Activated naive CD4-positive, alpha-beta T cell treated with anti-CD3 and anti-CD28 coated beads, Interleukin-2, amount 50 U/mL, for 24 hours (primary cell): ENCODE results near the gene CCR8.
A peak's percentile ranks its signal among the peaks of the same experiment; 100 is the strongest.

Experiments used
- H3K27ac Mint-ChIP-seq: one replicate; pipeline ENCODE4 v1.8.0; 2021; ENCODE audit warnings: mild to moderate bottlenecking, mixed read lengths
- H3K27me3 Mint-ChIP-seq: one replicate; pipeline ENCODE4 v1.8.0; 2021; ENCODE audit warnings: mixed read lengths
- H3K36me3 Mint-ChIP-seq: one replicate; pipeline ENCODE4 v1.8.0; 2021; ENCODE audit warnings: mixed read lengths
- H3K4me1 Mint-ChIP-seq: one replicate; pipeline ENCODE4 v1.8.0; 2021; ENCODE audit warnings: mixed read lengths
- H3K4me3 Mint-ChIP-seq: one replicate; pipeline ENCODE4 v1.8.0; 2021; ENCODE audit warnings: mild to moderate bottlenecking, mixed read lengths
- H3K9me3 Mint-ChIP-seq: one replicate; pipeline ENCODE4 v1.8.0; 2021; ENCODE audit warnings: mixed read lengths

Gene CCR8

DNA sequence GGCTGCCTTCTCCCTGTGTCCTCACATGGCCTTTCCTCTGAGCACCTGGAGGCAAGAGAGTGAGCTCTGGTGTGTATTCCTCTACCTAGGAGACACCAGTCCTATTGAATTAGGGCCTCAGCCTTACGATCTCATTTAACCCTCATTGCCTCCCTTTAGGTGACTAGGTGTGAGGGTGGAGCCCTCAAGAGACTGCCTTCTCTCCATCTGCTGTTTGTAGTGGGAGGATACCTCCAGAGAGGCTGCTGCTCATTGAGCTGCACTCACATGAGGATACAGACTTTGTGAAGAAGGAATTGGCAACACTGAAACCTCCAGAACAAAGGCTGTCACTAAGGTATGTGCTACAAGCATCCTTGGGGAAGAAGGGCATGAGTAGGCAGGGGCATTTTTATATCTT lies at the start of gene CCR8:
Gene CCR8, plus strand, starts transcription at position 217 of the 400 bp plus-strand sequence. CDS start 2,623 bp downstream, outside the sequence.
- no peak within 1 kb of the TSS for H3K4me3 Mint-ChIP-seq
- H3K4me1 Mint-ChIP-seq, result no peaks in the 10 kb centered on the region
- H3K27ac Mint-ChIP-seq, result no peak within 1 kb of the TSS
- no peaks in the 10 kb centered on the region for H3K9me3 Mint-ChIP-seq
- H3K27me3 Mint-ChIP-seq, result no peaks in the 10 kb centered on the region
- H3K36me3 Mint-ChIP-seq, result no peaks in the 10 kb centered on the region

DNA sequence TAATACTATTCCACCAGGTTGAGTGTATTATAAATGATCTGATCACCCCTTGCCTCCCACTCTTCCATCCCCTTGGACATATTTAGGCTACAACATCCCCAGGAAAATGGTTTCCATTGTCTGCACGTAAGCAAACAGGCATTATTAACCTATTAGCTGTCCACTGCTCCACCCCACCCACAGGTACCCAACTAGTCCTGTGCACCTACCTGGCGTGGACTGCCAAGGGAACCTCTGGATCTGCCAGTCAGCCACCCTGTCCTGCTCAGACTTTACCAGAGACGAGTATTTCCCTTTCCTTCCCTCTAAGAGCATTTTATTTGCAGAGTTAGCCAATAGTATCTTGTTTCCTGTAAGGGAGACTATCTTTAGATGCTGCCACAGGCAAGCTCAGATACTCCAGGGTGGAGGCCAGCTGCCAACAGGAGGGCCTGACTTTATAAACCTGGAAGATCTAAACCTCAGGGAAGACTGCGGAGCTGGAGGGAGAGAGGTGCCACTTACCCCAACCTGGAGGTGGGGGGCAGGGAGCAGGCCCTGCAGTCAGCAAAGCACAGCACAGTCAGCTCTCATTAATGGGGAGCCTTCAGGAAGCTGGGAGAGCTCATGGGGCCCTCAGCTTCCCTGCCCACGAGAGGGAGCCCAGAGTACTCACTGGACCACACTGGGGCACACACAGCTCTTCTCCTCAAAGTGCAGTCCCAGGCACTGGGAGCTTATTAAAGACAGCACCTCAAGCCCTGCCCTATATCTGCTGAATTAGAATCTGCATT lies 49.6 kb upstream of the CCR8 start, which contains the start of gene CX3CR1:
Gene CX3CR1, minus strand, starts transcription at position 292 of the 773 bp plus-strand sequence. CDS start 13,527 bp downstream, outside the sequence.
- no peaks in the 10 kb centered on the region for H3K27me3 Mint-ChIP-seq
- no peaks in the 10 kb centered on the region for H3K9me3 Mint-ChIP-seq
- no peaks in the 10 kb centered on the region for H3K36me3 Mint-ChIP-seq
- H3K4me1 Mint-ChIP-seq, result peaks cover 7% of the 10 kb centered on the region
- H3K27ac Mint-ChIP-seq, result no peak within 1 kb of the TSS
- H3K4me3 Mint-ChIP-seq, result peak within 1 kb of the TSS; percentile 68

DNA sequence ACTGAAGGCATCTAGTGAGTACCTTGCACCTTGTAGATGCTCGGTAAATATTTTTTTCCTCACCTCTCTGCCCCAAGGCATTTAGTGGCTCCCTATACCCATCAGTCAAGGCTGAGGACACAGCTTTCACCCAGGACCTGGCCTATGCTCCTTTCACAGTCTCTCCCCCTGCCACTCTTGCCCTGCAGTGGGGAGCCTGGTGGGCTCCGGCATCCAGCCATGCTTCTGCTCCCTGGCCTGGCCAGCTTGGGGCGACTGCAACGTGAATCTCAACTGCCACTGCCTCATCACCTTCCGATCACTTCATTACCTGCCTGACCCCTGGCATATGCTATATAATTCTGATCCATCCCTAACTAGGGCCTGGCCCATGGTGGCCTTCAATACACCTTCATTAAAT lies 48.9 kb upstream of the CCR8 start:
- H3K4me3 Mint-ChIP-seq, result peak overlapping the region; percentile 68
- no peak overlapping the region for H3K27ac Mint-ChIP-seq
- H3K9me3 Mint-ChIP-seq, result no peaks in the 10 kb centered on the region
- no peaks in the 10 kb centered on the region for H3K27me3 Mint-ChIP-seq
- H3K36me3 Mint-ChIP-seq, result no peaks in the 10 kb centered on the region
- peaks cover 7% of the 10 kb centered on the region for H3K4me1 Mint-ChIP-seq

- Mint-ChIP-seq H3K27me3 (no peaks in the 10 kb centered on the region), H3K36me3 (no peaks in the 10 kb centered on the region), H3K9me3 (no peaks in the 10 kb centered on the region), H3K4me1 (peaks cover 7% of the 10 kb centered on the region), H3K27ac (no peak overlapping the region), H3K4me3 (peak overlapping the region; percentile 47)
These were observed 48.0 kb upstream of the CCR8 start for GRCh38 chr3:39281533-39281932.

DNA sequence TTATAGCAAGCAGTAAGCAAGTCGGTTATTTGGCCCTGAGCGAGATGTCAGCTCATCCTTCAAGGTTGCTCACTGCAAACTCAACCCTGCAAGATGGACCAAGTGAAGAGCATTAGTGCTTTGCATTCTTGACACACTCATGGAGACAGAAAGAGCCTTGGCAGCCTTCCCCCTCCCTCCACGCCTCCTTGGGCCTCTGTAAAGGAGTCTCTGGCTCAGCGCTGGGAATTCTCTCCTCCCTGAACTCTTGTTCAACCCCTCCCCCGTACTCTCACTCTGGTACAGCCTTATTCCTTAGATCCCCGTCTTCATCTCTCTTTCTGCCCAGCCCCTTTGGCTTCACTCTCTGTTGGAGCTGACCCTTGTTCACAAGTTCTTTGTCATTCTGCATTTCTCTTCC lies 47.5 kb upstream of the CCR8 start:
- Mint-ChIP-seq H3K4me3 (no peak overlapping the region), H3K27me3 (no peaks in the 10 kb centered on the region), H3K36me3 (no peaks in the 10 kb centered on the region), H3K4me1 (peaks cover 7% of the 10 kb centered on the region), H3K9me3 (no peaks in the 10 kb centered on the region), H3K27ac (no peak overlapping the region)

DNA sequence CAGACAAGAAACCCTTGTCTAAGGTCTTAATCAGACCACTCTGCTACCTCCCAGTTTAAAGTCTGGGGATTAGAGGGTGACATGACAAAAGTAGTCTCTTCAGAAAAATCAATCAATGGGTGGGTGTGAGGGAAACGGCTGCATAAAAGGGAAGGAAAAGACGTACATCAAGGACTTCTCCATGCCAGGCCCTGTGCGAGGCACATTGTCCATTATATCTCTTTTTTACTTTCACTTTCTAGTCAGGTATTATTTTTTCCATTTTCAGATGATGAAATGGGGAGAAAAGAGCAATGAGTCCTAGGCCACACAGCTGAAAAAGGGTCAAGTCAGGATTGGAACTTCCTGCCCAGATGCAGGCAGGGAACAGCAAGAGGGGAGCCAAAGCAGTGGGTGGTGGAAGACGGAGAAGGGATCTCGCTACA lies 45.0 kb upstream of the CCR8 start:
- H3K4me1 Mint-ChIP-seq, result peaks cover 11% of the 10 kb centered on the region
- peak overlapping the region; percentile 19 for H3K27ac Mint-ChIP-seq
- no peaks in the 10 kb centered on the region for H3K36me3 Mint-ChIP-seq
- no peaks in the 10 kb centered on the region for H3K27me3 Mint-ChIP-seq
- peak overlapping the region; percentile 16 for H3K4me3 Mint-ChIP-seq
- H3K9me3 Mint-ChIP-seq, result no peaks in the 10 kb centered on the region

GRCh38 chr3:39285332-39285731 lies 44.2 kb upstream of the CCR8 start:
- H3K36me3 Mint-ChIP-seq, result no peaks in the 10 kb centered on the region
- H3K9me3 Mint-ChIP-seq, result no peaks in the 10 kb centered on the region
- H3K4me3 Mint-ChIP-seq, result no peak overlapping the region
- peaks cover 11% of the 10 kb centered on the region for H3K4me1 Mint-ChIP-seq
- H3K27me3 Mint-ChIP-seq, result no peaks in the 10 kb centered on the region
- no peak overlapping the region for H3K27ac Mint-ChIP-seq

DNA sequence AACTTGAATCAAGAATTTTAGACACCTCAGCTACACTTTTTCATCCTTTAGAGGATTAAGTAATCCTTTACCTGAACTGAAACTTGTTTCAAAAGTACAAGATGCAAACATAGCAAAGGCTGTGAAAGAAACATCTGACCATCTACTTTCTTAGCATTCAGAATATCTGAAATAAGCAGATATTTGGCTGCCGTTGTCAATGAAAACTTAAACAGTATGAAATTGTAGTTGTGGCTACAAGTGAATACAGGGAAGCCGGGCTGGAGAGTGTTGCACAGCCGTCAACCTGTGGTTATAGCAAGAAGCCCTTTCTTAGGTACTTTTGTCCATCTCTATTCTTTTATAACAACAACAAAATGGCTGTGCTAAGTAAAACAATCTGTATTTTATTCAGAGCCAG lies 42.7 kb upstream of the CCR8 start:
- no peaks in the 10 kb centered on the region for H3K9me3 Mint-ChIP-seq
- H3K4me3 Mint-ChIP-seq, result no peak overlapping the region
- no peak overlapping the region for H3K27ac Mint-ChIP-seq
- no peaks in the 10 kb centered on the region for H3K27me3 Mint-ChIP-seq
- H3K36me3 Mint-ChIP-seq, result no peaks in the 10 kb centered on the region
- peaks cover 11% of the 10 kb centered on the region for H3K4me1 Mint-ChIP-seq

DNA sequence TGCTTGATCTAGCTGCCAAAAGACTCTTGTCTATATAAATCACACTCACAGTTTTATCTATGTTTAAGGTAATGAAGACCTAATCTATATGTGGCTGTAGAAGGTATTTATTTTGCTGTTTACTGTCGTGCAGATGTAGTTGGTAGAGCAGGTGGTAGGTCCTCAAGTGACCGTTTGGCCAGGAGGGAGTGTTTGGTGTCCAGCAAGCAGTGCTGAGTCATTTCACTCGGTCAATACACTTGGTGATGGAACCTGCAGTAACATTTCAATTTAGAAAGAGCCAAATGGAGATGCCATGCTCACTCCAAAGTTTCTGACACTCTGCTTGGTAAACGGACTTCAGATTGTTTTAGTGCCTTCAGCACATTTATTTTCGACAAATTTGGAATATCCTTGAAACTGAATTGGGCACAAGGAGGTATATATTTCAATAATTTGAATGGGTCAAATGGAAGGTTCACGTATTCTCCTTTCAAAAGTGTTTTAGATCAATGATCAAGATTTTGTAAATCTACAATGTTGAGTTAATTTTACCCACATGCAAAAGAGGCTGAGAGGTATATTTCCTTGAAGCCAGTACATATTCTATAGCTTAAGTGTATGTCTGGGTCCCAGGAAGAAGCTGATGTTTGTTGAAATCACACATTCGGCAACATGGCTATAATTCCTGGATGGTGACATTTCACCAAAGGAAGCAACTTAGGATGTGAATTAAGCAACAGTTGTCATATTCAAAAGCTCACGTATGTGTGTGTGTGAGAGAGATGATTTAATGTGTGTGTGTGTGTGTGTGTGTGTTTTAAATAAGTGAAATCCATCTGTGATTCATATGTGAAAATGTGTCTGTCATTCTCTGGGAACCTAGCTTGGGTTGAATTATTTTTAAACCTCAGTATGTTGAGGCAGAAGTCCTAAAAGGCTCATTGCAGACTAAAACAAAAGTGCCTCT lies 42.0 kb upstream of the CCR8 start:
- Mint-ChIP-seq H3K27me3 (no peaks in the 10 kb centered on the region), H3K36me3 (no peaks in the 10 kb centered on the region), H3K4me1 (peaks cover 17% of the 10 kb centered on the region), H3K9me3 (no peaks in the 10 kb centered on the region), H3K27ac (no peak overlapping the region), H3K4me3 (no peak overlapping the region)

- H3K36me3 Mint-ChIP-seq, result no peaks in the 10 kb centered on the region
These were observed 41.2 kb upstream of the CCR8 start for GRCh38 chr3:39288300-39288808.

DNA sequence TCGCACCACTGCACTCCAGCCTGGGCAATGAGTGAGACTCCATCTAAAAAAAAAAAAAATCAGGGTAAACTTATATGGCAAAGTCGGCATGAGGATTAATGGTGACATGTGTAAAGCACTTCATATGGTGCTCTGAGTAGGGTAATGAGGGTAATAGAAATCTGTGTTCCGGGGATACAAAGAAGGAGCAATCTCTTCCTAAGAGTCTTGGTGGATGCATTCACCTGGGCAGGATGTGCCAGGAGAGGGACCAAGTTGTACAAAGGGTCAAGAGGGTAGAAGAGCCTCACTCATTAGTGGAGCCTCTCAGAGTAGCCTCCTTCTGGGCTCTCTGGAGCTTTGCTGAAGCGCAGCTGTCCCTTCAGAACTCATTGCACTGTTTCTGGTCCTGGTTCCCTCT lies 40.4 kb upstream of the CCR8 start:
- Mint-ChIP-seq H3K27me3 (no peaks in the 10 kb centered on the region), H3K36me3 (no peaks in the 10 kb centered on the region), H3K27ac (no peak overlapping the region), H3K4me3 (no peak overlapping the region), H3K4me1 (peaks cover 23% of the 10 kb centered on the region), H3K9me3 (no peaks in the 10 kb centered on the region)

More at GRCh38 chr3:39288300-39288808, 41.2 kb upstream of the CCR8 start:
- H3K27me3 Mint-ChIP-seq, result no peaks in the 10 kb centered on the region
- H3K9me3 Mint-ChIP-seq, result no peaks in the 10 kb centered on the region
- peaks cover 20% of the 10 kb centered on the region for H3K4me1 Mint-ChIP-seq
- H3K27ac Mint-ChIP-seq, result peak overlapping the region; percentile 43
- no peak overlapping the region for H3K4me3 Mint-ChIP-seq

DNA sequence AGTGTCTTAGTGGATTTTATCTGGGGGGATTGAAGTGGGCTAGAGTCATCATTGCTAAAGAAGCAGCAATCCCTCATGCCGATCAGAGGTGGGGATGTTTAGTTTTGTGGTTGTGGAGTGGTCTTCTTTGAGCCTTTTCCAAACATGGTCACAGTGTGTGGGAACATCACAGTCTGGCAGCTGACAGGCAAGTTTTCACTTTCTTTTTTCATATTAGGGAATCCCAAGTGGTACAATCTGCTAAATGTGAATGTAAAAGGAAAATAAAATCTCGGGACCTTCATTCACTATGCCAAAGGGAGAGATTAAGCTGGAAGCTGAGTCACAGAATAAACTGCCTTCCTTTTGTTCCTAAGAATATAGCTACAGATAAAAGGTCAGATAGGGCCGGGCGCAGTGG lies 39.3 kb upstream of the CCR8 start:
- Mint-ChIP-seq H3K9me3 (no peaks in the 10 kb centered on the region), H3K4me3 (no peak overlapping the region), H3K36me3 (no peaks in the 10 kb centered on the region), H3K27ac (no peak overlapping the region), H3K27me3 (no peaks in the 10 kb centered on the region), H3K4me1 (peaks cover 27% of the 10 kb centered on the region)

GRCh38 chr3:39291903-39292329 lies 37.6 kb upstream of the CCR8 start:
- no peak overlapping the region for H3K27ac Mint-ChIP-seq
- peaks cover 34% of the 10 kb centered on the region for H3K4me1 Mint-ChIP-seq
- H3K27me3 Mint-ChIP-seq, result no peaks in the 10 kb centered on the region

GRCh38 chr3:39292961-39293360 lies 36.5 kb upstream of the CCR8 start:
- peaks cover 34% of the 10 kb centered on the region for H3K4me1 Mint-ChIP-seq
- H3K36me3 Mint-ChIP-seq, result no peaks in the 10 kb centered on the region
- H3K9me3 Mint-ChIP-seq, result no peaks in the 10 kb centered on the region
- H3K27ac Mint-ChIP-seq, result no peak overlapping the region
- H3K27me3 Mint-ChIP-seq, result no peaks in the 10 kb centered on the region
- H3K4me3 Mint-ChIP-seq, result no peak overlapping the region

More at GRCh38 chr3:39291903-39292329, 37.6 kb upstream of the CCR8 start:
- Mint-ChIP-seq H3K36me3 (no peaks in the 10 kb centered on the region), H3K9me3 (no peaks in the 10 kb centered on the region), H3K4me3 (no peak overlapping the region)

GRCh38 chr3:39294446-39295183 lies 34.9 kb upstream of the CCR8 start:
- peak overlapping the region; percentile 90 for H3K27ac Mint-ChIP-seq
- no peak overlapping the region for H3K4me3 Mint-ChIP-seq
- H3K9me3 Mint-ChIP-seq, result peaks cover 9% of the 10 kb centered on the region
- H3K36me3 Mint-ChIP-seq, result no peaks in the 10 kb centered on the region
- H3K27me3 Mint-ChIP-seq, result no peaks in the 10 kb centered on the region
- H3K4me1 Mint-ChIP-seq, result peaks cover 30% of the 10 kb centered on the region
